WI38 (cell line): ENCODE results near the gene APOE.
A peak's percentile ranks its signal among the peaks of the same experiment; 100 is the strongest.
"Not testable (repeated sequence)": the region's sequence is repeated elsewhere in the genome, so short reads cannot be mapped to it uniquely, and the experiment has no call there.

Experiments
- H3K4me3 ChIP-seq: 2 replicates; pipeline ENCODE4 v1.5.1; 2011; ENCODE audit warnings: low read depth, mild to moderate bottlenecking, control low read depth, low read length
- TF ChIP-seq, protein P1 (sequence below): IDR thresholded peaks from 2 replicates; pipeline ENCODE4 v1.5.1; 2012; ENCODE audit warnings: low read depth, mild to moderate bottlenecking, control low read depth, low read length

Gene APOE

DNA sequence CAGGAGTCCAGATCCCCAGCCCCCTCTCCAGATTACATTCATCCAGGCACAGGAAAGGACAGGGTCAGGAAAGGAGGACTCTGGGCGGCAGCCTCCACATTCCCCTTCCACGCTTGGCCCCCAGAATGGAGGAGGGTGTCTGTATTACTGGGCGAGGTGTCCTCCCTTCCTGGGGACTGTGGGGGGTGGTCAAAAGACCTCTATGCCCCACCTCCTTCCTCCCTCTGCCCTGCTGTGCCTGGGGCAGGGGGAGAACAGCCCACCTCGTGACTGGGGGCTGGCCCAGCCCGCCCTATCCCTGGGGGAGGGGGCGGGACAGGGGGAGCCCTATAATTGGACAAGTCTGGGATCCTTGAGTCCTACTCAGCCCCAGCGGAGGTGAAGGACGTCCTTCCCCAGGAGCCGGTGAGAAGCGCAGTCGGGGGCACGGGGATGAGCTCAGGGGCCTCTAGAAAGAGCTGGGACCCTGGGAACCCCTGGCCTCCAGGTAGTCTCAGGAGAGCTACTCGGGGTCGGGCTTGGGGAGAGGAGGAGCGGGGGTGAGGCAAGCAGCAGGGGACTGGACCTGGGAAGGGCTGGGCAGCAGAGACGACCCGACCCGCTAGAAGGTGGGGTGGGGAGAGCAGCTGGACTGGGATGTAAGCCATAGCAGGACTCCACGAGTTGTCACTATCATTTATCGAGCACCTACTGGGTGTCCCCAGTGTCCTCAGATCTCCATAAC lies at the start of gene APOE:
Gene APOE (plus strand): TSS at position 360 of the 724 bp plus-strand sequence. CDS start 829 bp downstream, outside the sequence.
- H3K4me3 ChIP-seq, result peak within 1 kb of the TSS; percentile 29; the same call in 1 of the 2 replicates
- TF ChIP-seq, protein P1, sequence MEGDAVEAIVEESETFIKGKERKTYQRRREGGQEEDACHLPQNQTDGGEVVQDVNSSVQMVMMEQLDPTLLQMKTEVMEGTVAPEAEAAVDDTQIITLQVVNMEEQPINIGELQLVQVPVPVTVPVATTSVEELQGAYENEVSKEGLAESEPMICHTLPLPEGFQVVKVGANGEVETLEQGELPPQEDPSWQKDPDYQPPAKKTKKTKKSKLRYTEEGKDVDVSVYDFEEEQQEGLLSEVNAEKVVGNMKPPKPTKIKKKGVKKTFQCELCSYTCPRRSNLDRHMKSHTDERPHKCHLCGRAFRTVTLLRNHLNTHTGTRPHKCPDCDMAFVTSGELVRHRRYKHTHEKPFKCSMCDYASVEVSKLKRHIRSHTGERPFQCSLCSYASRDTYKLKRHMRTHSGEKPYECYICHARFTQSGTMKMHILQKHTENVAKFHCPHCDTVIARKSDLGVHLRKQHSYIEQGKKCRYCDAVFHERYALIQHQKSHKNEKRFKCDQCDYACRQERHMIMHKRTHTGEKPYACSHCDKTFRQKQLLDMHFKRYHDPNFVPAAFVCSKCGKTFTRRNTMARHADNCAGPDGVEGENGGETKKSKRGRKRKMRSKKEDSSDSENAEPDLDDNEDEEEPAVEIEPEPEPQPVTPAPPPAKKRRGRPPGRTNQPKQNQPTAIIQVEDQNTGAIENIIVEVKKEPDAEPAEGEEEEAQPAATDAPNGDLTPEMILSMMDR, result no peak

DNA sequence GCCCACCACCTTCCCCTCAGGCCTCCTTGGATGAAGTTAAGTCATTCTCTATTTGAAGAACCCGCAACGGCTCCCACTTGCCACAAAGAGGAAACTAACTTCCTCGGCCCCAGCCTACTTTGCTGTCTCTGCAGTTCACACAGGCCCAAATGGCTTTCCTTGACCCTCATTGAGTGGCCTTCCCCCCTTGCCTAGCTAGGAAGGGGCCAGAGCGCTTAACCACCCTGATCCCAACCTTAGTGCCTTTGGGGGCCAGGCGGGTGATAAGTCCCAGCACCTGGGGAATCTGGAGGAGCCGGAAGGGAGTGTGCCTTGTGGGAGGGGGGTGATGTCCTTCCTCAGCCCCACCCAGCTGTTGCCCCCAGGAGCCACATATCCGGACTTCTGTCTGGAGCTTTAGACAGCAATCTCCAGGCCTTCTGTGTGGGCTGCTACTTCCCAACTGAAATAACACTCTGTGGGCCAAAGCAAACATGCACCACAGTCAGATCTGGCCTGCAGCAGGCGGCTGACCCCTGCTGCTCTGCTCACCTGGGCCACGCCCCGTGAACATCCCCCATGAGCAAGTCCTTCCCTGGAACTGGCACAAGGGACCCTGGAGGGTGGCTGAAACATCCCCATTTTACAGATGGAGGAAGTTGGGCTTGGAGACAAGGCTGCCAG lies 49.0 kb upstream of the APOE start:
- H3K4me3 ChIP-seq, result no peak overlapping the region
- TF ChIP-seq, protein P1, result no peak

DNA sequence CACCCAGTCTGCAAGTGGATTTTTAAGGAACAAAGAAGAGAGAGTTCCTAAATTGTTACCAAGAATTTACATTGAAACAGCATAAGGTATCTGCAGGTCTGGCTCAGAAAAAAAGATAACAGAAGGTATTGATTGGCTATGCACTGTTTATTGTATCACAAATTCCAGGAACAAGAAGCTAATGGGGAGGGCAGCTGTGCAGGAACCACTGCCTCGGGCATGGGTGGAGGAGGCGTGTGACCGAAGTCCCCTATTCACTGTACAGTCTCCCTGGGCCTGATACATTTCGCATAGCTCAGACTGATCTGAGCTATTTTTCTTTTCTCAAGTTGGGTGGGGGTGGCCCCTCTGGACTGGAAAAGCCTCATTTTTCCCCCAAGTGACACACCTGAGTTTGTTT lies 47.8 kb upstream of the APOE start:
- H3K4me3 ChIP-seq, result no peak overlapping the region
- TF ChIP-seq, protein P1, result no peak

DNA sequence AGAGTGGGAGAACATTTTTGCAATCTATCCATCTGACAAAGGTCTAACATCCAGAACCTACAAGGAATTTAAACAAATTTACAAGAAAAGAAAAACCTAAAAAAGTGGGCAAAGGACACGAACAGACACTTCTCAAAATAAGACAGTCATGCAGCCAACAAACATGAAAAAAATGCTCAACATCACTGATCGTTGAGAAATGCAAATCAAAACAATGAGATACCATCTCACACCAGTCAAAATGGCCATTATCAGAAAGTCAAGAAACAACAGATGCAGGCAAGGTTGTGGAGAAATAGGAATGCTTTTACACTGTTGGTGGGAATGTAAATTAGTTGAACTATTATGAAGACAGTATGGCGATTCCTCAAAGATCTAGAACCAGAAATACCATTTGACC lies 44.0 kb upstream of the APOE start:
- H3K4me3 ChIP-seq, result not testable (repeated sequence)

DNA sequence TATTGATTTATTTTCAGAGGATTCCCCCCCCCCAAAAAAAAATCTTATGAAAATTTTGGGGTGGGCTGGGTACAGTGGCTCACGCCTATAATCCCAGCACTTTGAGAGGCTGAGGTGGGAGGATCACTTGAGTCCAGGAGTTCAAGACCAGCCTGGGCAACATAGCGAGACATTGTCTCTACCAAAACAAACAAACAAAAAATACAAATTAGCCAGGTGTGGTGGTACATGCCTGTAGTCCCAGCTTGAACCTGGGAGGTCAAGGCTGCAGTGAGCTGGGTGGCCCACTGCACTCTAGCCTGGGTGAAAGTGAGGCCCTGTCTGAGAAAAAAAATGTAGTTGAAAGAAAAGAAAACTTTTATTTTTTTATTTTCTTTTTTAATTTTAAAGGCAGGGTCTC lies 41.6 kb upstream of the APOE start:
- TF ChIP-seq, protein P1, result no peak
- no peak overlapping the region for H3K4me3 ChIP-seq

DNA sequence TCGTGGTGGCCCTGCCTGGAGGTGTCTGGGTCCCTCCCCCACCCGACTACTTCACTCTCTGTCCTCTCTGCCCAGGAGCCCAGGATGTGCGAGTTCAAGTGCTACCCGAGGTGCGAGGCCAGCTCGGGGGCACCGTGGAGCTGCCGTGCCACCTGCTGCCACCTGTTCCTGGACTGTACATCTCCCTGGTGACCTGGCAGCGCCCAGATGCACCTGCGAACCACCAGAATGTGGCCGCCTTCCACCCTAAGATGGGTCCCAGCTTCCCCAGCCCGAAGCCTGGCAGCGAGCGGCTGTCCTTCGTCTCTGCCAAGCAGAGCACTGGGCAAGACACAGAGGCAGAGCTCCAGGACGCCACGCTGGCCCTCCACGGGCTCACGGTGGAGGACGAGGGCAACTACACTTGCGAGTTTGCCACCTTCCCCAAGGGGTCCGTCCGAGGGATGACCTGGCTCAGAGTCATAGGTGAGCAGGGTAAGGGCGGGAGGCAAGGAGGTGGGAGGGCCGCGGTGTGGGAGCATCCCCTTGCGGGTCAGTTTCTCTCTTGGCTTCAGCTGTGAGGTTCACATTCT lies 40.3 kb upstream of the APOE start:
- H3K4me3 ChIP-seq, result no peak overlapping the region
- TF ChIP-seq, protein P1, result no peak

DNA sequence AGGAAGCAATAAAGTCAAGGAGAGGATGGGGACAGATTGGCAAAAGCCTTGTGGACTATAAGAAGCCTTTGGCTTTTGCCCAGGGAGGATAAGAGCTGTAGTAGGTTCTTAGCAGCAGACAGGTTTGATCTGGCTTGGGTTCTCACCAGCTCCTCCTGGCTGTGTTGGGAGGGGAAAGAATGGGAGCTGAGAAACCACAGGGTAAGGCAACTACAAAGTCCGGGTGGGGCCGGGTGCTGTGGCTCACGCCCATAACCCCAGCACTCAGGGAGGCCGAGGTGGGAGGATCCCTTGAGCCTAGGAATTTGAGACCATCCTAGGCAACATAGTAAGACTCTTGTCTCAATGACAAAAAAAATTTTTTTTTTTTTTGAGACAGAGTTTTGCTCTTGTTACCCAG lies 38.9 kb upstream of the APOE start:
- no peak overlapping the region for H3K4me3 ChIP-seq
- TF ChIP-seq, protein P1, result no peak
